ENCODE measurements around the gene BRCA2. TPM values are rescaled to one million over a fixed set of nuclear protein-coding genes. Genes with fewer than 3 reads are reported as not detected.

The BRCA2 gene
- total RNA-seq, 1 experiment from 2014 or later = 21.6 TPM

DNA sequence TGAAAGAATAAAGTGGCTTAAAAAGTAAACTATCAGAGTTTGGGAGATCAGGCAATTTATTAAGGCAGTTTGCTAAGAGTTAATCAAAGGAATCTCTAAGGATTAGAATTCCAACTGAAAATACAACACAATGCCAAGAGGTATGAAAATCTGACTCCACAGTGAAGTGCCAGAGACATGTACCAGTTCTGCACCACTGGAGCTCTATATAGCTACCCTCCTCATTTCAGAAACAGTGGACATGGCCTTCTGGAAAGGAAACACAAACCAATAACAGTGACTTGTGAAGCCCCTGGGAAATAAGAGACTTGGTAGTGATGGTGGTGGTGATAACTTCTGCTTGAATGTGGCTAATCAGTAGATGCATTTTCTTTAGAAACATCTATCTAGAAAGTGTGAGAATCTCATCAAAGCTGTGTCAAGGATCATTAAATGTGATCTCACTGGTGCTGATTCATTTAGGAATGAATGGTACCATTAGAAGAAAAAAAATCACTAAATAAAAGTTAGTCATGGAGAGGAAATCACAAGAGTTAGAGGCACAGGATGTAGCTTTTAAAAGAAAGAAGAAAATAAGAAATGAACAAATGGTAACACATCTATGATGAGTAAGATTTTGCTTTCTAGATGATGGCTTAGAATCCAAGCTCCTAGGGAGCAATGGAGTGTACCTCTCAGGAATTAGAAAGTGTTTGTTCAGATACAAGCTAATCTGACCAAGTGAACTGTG lies 132.8 kb downstream of the BRCA2 start:
- ChIA-PET POLR2A (no interaction called here), CTCF (interaction anchor here (0.8 to 1.4 kb wide), 3 partner anchors 20 to 284 kb away, joined by 3 to 4 read pairs (median 3); no protein-coding TSS in a partner anchor)
- Mint-ChIP-seq H3K27me3 (ENCODE audit: low read depth) (no peaks in the 10 kb centered on the region), H3K9me3 (peaks cover 6% of the 10 kb centered on the region; the same call in 1 of the 2 replicates), H3K4me1 (no peaks in the 10 kb centered on the region), H3K36me3 (no peaks in the 10 kb centered on the region), H3K27ac (no peak overlapping the region), H3K4me3 (no peak overlapping the region)
- ATAC-seq (no peak), DNase-seq (ENCODE audit: low spot score) (no peak)
- TF ChIP-seq CREM (CRISPR knock-in tag; IDR thresholded peaks at IDR 0.05) (no peak), ZNF232 (CRISPR knock-in tag; IDR thresholded peaks at IDR 0.05) (no peak), NR1H2 (CRISPR knock-in tag; IDR thresholded peaks at IDR 0.05) (no peak)
- TF ChIP-seq, protein P1, sequence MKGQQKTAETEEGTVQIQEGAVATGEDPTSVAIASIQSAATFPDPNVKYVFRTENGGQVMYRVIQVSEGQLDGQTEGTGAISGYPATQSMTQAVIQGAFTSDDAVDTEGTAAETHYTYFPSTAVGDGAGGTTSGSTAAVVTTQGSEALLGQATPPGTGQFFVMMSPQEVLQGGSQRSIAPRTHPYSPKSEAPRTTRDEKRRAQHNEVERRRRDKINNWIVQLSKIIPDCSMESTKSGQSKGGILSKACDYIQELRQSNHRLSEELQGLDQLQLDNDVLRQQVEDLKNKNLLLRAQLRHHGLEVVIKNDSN (CRISPR knock-in tag; IDR thresholded peaks at IDR 0.05) = no peak
- TF ChIP-seq, protein P2, sequence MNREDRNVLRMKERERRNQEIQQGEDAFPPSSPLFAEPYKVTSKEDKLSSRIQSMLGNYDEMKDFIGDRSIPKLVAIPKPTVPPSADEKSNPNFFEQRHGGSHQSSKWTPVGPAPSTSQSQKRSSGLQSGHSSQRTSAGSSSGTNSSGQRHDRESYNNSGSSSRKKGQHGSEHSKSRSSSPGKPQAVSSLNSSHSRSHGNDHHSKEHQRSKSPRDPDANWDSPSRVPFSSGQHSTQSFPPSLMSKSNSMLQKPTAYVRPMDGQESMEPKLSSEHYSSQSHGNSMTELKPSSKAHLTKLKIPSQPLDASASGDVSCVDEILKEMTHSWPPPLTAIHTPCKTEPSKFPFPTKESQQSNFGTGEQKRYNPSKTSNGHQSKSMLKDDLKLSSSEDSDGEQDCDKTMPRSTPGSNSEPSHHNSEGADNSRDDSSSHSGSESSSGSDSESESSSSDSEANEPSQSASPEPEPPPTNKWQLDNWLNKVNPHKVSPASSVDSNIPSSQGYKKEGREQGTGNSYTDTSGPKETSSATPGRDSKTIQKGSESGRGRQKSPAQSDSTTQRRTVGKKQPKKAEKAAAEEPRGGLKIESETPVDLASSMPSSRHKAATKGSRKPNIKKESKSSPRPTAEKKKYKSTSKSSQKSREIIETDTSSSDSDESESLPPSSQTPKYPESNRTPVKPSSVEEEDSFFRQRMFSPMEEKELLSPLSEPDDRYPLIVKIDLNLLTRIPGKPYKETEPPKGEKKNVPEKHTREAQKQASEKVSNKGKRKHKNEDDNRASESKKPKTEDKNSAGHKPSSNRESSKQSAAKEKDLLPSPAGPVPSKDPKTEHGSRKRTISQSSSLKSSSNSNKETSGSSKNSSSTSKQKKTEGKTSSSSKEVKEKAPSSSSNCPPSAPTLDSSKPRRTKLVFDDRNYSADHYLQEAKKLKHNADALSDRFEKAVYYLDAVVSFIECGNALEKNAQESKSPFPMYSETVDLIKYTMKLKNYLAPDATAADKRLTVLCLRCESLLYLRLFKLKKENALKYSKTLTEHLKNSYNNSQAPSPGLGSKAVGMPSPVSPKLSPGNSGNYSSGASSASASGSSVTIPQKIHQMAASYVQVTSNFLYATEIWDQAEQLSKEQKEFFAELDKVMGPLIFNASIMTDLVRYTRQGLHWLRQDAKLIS (CRISPR knock-in tag; IDR thresholded peaks at IDR 0.05; ENCODE audit: borderline replicate concordance) = no peak

DNA sequence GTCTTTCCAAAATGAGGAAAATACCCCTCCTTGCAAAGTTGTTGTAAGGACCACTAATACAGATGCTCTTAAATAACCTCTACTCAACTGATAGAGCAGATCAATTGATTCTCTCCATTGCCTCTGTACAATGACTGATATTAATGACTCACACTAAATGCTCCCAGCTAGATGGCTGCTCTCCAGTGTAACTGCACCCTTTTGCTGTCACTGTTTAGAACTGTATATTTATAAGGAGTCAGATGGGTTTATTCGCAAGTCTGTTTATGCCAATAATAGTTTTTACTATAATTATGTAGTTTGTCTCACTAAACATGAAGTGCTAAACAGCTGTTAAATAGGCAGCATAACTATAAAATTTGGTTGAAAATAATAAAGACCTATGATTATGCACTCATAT lies 133.7 kb downstream of the BRCA2 start:
- H3K9me3 Mint-ChIP-seq = peaks cover 6% of the 10 kb centered on the region; the same call in 1 of the 2 replicates
- H3K27me3 Mint-ChIP-seq (ENCODE audit: low read depth) = no peaks in the 10 kb centered on the region
- no peak for ATAC-seq
- CTCF ChIA-PET = interaction anchor here (0.8 to 1.4 kb wide), 3 partner anchors 19 to 285 kb away, joined by 3 to 4 read pairs (median 3); no protein-coding TSS in a partner anchor
- TF ChIP-seq MXD4 (CRISPR knock-in tag; IDR thresholded peaks at IDR 0.05; ENCODE audit: borderline replicate concordance) = no peak
- TF ChIP-seq ZNF121 (CRISPR knock-in tag; IDR thresholded peaks at IDR 0.05) = no peak
- TF ChIP-seq, protein P3, sequence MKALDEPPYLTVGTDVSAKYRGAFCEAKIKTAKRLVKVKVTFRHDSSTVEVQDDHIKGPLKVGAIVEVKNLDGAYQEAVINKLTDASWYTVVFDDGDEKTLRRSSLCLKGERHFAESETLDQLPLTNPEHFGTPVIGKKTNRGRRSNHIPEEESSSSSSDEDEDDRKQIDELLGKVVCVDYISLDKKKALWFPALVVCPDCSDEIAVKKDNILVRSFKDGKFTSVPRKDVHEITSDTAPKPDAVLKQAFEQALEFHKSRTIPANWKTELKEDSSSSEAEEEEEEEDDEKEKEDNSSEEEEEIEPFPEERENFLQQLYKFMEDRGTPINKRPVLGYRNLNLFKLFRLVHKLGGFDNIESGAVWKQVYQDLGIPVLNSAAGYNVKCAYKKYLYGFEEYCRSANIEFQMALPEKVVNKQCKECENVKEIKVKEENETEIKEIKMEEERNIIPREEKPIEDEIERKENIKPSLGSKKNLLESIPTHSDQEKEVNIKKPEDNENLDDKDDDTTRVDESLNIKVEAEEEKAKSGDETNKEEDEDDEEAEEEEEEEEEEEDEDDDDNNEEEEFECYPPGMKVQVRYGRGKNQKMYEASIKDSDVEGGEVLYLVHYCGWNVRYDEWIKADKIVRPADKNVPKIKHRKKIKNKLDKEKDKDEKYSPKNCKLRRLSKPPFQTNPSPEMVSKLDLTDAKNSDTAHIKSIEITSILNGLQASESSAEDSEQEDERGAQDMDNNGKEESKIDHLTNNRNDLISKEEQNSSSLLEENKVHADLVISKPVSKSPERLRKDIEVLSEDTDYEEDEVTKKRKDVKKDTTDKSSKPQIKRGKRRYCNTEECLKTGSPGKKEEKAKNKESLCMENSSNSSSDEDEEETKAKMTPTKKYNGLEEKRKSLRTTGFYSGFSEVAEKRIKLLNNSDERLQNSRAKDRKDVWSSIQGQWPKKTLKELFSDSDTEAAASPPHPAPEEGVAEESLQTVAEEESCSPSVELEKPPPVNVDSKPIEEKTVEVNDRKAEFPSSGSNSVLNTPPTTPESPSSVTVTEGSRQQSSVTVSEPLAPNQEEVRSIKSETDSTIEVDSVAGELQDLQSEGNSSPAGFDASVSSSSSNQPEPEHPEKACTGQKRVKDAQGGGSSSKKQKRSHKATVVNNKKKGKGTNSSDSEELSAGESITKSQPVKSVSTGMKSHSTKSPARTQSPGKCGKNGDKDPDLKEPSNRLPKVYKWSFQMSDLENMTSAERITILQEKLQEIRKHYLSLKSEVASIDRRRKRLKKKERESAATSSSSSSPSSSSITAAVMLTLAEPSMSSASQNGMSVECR (CRISPR knock-in tag; IDR thresholded peaks at IDR 0.05; ENCODE audit: borderline replicate concordance) = no peak
- TF ChIP-seq, protein P4, sequence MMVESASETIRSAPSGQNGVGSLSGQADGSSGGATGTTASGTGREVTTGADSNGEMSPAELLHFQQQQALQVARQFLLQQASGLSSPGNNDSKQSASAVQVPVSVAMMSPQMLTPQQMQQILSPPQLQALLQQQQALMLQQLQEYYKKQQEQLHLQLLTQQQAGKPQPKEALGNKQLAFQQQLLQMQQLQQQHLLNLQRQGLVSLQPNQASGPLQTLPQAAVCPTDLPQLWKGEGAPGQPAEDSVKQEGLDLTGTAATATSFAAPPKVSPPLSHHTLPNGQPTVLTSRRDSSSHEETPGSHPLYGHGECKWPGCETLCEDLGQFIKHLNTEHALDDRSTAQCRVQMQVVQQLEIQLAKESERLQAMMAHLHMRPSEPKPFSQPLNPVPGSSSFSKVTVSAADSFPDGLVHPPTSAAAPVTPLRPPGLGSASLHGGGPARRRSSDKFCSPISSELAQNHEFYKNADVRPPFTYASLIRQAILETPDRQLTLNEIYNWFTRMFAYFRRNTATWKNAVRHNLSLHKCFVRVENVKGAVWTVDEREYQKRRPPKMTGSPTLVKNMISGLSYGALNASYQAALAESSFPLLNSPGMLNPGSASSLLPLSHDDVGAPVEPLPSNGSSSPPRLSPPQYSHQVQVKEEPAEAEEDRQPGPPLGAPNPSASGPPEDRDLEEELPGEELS (CRISPR knock-in tag; IDR thresholded peaks at IDR 0.05) = no peak
- TF ChIP-seq GTF2I (CRISPR knock-in tag; conservative IDR thresholded peaks at IDR 0.05) = no peak
- TF ChIP-seq GABPB1 (CRISPR knock-in tag; IDR thresholded peaks at IDR 0.05) = no peak
- no peak for TF ChIP-seq CBFB (CRISPR knock-in tag; IDR thresholded peaks at IDR 0.05; ENCODE audit: low read depth)
- TF ChIP-seq, protein P5, sequence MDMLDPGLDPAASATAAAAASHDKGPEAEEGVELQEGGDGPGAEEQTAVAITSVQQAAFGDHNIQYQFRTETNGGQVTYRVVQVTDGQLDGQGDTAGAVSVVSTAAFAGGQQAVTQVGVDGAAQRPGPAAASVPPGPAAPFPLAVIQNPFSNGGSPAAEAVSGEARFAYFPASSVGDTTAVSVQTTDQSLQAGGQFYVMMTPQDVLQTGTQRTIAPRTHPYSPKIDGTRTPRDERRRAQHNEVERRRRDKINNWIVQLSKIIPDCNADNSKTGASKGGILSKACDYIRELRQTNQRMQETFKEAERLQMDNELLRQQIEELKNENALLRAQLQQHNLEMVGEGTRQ (CRISPR knock-in tag; IDR thresholded peaks at IDR 0.05) = no peak
- TF ChIP-seq CREB1 (CRISPR knock-in tag; IDR thresholded peaks at IDR 0.05) = no peak
- TF ChIP-seq ZBTB21 (CRISPR knock-in tag; IDR thresholded peaks at IDR 0.05; ENCODE audit: borderline replicate concordance) = no peak
- no peak overlapping the region for H3K27ac Mint-ChIP-seq
- no peaks in the 10 kb centered on the region for H3K4me1 Mint-ChIP-seq
- no peak for DNase-seq (ENCODE audit: low spot score)
- POLR2A ChIA-PET = no interaction called here
- H3K36me3 Mint-ChIP-seq = no peaks in the 10 kb centered on the region
- no peak overlapping the region for H3K4me3 Mint-ChIP-seq

Measured in WTC11 (cell line).